Forelimb muscle (tissue), 1 donor: ENCODE measurements around the gene FBXL2. TPM values are rescaled to one million over a fixed set of nuclear protein-coding genes. Genes with fewer than 3 reads are reported as not detected.

Experiments used
- DNase-seq: peaks from one replicate; pipeline ENCODE4 v3.0.0-alpha.2; 2013; ENCODE audit warnings: low read depth
- polyA plus RNA-seq: library from polyadenylated mRNA; unstranded; fragments of 120-200 nt; gene quantifications from one replicate; pipeline ENCODE4 v1.2.1, GENCODE V29; 2013; ENCODE audit not compliant: insufficient read length

The FBXL2 gene, protein sequence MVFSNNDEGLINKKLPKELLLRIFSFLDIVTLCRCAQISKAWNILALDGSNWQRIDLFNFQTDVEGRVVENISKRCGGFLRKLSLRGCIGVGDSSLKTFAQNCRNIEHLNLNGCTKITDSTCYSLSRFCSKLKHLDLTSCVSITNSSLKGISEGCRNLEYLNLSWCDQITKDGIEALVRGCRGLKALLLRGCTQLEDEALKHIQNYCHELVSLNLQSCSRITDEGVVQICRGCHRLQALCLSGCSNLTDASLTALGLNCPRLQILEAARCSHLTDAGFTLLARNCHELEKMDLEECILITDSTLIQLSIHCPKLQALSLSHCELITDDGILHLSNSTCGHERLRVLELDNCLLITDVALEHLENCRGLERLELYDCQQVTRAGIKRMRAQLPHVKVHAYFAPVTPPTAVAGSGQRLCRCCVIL
- polyA plus RNA-seq: 7.9 TPM

DNA sequence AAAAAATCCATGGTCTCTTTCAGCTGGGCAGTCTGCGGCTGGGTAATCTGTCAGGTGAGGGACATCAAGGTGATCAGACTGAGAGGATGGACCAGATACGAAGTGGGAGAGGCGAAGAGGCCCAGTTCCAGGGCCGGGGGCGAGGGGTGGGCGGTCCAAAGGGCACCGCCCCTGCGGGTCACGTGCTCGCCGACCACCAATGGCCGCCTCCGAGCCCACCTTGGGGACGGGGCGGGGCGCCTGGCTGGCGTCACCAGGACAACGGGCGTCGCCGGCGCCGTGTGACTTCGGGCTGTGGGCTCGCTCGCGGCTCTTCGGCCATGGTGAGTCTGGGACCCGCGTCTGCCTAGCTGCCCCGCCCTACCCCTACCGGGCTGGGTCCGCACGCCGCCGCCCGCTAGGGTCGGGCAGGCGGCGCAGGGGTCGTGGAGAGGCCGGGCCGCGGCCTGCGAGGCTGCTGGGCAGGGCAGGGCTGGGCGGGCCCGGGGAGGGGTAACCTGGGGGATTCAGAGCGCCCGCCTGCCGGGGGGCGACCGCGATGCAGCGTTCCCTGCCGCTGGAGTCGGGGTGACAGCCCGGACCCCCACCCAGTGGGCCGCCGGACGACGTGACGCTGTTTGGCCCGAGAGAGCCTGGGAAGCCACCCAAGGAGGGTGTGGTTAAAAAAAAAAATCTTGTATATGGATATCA is at the start of gene FBXL2:
Gene FBXL2, plus strand, starts transcription at position 250 of the 690 bp plus-strand sequence. Its CDS starts 71 bp downstream, at position 321.
- no peak for DNase-seq

GRCh38 chr3:33229066-33229465 is 48.2 kb upstream of the FBXL2 start:
- no peak for DNase-seq

DNA sequence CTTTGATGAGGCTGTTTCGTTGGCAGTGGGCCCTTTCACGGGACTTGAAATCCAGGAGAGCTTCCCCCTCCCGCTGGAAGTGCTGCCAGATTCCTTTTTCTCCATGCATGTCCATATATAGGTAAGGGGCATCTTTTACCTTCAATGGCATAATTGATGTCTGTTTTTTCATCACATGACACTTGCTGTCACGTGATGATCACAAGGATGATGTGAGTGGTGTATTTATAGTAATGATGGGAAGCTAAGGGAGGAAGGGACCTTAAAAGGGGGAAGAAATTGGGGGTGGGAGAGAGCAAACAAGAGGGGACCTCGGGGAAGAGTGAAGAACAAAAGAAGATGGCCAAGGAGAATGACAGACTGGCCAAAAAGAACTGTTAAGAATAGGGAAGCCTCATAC is 47.3 kb upstream of the FBXL2 start:
- DNase-seq: no peak

DNA sequence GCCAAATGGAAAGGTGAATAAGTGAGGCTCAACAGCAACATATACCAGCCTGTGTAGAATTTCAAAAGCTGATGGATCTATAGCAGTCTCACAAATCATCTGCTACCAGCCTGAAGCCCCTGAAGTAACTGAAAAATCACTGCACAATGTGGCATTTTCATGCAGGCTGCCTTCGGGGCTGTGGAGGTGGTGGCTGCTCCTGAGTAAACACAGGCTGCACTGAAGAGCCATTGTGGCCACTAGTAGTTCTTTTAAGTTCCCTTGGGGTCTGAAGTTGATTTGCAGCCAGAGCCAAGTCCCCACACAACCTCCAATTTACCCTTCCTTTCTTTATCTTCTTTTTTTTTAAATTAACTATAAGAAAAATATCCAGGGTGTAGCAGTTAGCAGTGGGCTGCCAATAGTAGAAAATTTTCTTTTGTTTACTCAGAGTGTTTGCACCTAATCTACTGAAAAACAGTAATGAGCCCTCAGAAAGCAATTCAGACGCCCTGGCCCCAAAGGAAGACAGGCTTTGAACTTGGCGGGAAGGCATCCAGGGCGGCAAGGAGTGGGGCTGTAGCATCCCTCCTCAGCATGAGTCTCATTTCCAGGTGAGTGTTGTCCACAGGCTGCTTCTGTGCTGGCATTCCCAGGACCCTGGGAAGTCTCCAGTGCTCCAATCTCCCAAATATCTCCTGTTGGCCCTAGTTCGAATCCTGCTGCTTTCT is 45.3 kb upstream of the FBXL2 start:
- DNase-seq: no peak

DNA sequence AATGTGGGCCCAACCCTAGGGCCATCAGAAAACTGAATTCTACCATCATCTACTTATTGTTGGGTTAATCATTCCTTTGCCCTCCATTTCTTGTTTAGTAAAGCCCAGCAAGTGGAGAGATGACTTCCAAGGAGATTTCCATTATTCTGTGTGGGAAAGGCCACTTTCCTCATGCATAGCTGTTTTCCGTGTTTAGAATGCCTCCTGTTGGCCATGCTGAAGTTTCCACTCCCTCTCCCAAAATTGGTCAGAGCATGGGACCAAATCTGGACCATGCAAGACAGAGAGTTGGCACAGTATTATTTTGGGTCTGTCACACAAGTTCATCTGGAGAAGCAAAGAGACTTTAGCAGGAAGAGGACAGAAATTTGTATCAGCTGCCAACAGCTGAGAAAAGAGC is 43.4 kb upstream of the FBXL2 start:
- no peak for DNase-seq

DNA sequence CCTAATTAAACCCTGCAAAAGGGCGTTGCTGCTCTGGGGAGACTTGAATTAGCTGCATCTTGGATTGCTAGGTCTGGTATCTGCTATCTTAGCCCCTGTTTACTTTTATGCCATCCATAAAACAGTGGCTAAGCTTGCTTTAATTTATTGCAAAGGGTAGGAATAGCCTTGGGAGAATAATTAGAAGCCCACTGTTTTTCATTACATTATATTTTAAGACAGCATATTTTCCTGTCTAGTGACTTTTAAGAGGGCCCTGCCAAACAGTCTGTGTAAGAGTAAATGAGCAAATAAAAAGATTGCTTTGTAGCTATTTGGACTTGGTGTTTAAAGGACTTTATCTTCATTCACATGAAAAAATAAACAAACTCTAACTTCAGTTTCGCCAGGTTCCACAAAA is 41.2 kb upstream of the FBXL2 start:
- no peak for DNase-seq

- DNase-seq: no peak
These were observed 39.8 kb upstream of the FBXL2 start for GRCh38 chr3:33237439-33237838.

DNA sequence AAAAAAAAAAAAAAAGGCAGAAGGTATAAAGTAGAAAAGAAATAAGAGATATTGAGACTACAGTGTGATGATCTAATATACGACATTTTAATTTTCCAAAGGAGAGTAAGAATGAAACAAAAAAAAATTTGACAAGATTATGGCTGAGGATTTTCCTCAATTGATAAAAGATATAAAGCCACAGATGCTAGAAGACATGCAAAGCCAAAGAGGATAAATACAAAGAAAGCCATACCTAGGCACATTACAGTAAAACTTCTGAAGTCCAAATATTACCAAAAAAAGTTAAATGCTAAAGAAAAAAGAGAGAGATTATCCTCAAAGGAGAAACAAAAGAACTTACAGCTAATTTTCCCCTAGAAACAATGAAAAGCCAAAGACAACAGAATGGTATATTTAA is 38.3 kb upstream of the FBXL2 start:
- no peak for DNase-seq

DNA sequence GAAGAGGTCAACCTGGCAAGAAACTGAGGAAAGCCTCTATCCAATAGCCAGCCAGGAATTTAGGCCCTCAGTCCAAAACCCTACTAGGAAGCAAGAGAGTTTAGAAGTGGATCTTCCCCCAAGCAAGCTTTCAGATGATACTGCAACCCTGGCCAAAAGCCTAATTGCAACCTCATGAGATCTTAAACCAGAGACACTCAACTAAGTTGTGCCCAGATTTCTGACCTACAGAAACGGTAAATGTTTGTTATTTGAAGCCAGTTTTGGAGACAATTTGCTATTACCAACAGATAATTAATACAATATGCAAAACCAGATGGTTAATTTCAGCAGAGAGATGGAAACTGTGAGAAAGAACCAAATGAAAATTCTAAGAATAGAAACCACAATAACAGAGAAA is 37.0 kb upstream of the FBXL2 start:
- no peak for DNase-seq

DNA sequence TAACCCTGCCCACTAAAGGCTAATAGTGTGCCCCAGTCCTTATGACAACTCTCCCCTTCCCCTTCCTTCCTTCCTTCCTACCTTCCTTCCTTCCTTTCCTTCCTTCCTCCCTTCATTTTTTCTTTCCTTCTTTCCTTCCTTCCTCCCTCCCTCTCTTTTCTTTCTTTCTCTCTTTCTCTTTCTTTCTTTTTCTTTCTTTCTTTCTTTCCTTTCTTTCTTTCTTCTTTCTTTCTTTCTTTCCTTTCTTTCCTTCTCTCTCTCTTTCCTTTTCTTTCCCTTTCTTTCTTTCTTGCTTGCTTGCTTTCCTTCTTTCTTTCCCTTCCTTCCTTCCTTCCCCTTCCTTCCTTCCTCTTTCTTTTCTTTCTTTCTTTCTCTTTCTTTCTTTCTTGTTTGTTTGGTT is 30.5 kb upstream of the FBXL2 start:
- DNase-seq: no peak

DNA sequence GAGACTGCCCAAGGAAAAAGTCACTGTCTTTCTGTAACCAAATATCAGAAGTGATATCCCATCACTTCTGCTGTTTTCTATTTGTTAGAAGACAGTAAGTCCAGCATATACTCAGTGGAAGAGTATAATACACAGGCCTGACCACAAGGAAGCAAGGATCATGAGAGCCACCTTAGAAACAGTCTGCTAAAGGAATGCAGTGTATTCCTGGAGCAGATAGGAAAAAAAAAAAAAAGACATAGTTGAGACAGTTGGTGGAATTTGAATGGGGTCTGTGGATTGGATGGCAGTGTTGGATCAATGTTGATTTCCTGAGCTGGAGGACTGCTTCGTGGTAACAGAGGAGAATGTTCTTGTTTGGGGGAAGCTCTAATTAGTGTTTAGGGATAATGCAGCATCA is 26.5 kb upstream of the FBXL2 start:
- no peak for DNase-seq

- no peak for DNase-seq
These were observed 21.0 kb upstream of the FBXL2 start for GRCh38 chr3:33256249-33256648.

DNA sequence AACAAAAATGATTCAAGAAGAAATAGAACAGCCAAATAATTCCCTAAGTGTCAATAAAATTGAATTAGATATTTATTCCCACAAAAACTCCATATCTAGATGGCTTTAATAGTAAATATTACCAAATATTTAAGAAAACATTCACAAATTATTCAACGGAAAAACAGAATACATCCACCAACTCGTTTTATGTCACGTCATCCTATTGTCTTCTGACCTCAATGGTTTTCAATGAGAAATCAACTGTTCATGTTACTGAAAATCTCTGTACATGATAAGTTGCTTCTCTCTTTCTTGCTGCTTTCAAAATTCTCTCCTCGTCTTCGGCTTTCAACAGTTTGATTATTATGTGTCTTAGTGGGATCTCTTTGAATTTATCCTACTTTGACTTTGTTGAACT is 17.1 kb upstream of the FBXL2 start:
- no peak for DNase-seq

- DNase-seq: no peak
These were observed 7.9 kb upstream of the FBXL2 start for GRCh38 chr3:33269385-33269784.

GRCh38 chr3:33271324-33271723 is 5.9 kb upstream of the FBXL2 start:
- no peak for DNase-seq

DNA sequence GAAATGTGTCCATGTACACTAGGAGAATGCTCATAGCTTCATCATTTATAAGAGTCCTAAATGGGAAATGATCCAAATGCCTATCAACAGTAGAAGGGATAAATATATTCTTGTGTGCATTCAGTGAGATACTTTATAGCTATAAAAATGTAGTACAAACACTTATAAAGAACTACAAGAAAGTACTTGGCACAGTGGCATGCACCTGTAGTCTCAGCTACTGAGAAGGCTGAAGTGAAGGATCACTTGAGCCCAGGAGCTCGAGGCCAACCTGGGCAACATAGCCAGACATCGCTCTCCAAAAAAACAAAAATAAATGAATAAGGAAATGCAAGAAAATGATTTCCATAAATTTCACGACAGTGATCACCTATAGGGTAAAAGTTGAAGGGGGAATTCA is 3.6 kb upstream of the FBXL2 start:
- DNase-seq: no peak

- DNase-seq: no peak
These were observed 921 bp downstream of the FBXL2 start for GRCh38 chr3:33278163-33278562.

DNA sequence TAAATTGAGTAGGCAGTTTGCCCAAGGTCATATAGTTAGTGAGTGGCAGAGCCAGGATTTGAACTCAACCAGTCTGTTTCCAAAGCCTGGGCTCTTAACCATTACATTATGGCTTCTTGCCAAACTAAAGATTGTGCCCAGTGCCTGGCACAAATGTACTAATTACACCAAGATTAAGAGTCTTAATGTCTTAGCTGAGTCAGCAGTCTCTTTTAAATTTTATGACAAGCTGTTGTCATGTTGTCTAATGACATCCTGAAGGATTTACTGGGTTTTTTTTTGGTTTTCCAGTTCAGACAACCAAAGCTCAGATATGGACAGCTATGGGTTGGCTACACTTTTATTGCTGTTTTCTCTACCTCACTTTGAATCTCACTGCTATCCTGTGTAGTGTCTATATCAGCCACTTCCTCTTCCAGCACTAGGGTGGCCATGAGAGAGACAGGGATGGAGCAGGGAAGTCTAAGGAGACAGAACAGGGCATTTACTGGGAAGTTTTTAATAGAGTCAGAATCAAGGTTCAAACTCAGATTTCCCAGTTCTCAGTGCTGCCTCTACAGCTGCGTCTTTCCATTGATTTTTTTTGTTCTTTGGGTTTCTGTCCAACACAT is 10.5 kb downstream of the FBXL2 start:
- DNase-seq: no peak

DNA sequence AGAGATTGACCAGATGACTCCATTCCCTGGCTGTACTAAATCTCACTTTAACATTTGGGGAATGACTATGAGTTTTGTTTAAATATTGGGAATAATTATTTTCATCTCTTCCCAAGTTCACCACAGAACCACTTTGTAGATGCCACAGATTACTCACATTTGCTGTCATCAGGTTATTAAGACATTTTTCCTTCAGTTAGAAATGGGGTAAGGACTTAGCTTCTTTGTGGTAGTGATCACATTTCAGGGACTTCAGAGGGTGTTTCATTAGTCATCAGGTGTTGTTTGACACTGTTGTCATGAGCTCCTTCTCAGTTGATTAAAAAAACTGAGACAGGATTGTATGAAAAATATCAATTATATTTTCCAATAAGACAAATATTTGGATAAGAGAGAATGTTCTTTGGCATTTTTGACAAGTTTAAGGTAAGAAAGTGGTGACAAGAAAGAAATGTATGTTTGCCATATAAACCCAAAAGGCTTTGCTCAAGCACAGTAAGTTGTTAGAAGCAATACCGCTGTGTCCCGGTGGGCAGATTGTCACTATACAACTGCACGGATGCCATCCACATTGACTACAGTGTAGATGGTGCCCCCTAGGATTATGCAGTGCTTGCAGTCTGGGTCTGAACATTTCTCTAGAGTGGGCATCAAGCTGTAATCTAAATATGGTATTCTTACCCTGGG is 22.3 kb downstream of the FBXL2 start:
- no peak for DNase-seq

DNA sequence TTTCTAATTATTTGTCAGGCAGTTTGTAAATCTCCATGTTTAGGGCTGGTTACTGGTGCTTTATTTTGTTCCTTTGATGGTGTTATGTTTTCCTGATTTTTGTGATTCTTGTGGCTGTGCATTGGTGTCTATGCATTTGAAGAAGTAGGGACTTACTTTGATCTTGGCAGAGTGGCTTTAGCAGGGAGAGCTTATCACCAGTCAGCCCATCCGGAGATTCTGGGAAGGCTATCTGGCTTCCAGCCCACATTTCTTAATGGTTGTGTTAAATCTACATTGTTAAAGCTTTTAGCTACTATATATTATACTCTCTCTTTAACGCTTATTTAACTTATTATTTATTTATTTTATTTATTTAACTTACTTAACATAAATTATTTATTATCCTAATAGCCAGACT is 35.1 kb downstream of the FBXL2 start:
- no peak for DNase-seq

DNA sequence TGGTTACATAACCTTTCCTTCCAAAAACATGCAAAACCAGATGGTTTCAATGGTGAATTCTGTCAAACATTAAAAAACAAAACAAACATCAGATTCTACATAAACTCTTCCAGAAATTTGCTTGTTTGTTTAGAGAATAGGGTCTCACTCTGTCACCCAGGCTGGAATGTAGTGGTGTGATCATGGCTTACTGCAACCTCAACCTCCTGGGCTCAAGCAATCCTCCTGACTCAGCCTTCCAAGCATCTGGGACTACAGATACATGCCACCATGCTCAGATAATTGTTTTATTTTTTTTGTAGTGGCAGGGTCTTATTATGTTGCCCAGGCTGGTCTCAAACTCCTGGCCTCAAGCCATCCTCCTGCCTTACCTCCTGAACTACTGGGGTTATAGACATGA is 36.1 kb downstream of the FBXL2 start:
- DNase-seq: no peak

DNA sequence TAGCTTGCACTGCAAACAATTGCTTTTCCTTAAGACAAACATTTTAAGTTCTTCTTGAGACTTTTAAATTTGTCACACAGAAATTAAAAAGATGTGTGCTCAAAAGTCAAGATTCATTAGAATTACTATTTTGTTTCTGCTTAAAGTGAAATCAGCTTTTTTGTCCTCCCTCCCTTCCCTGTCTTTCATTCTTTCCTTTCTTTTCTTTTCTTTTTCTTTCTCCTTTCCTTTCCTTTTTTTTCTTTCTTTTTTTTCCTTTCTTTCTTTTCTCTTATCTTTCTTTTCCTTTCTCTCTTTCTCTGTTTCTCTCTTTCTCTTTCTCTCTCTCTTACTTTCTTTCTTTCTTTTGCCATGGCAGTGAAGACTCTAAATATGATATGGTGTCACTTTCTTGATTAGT is 37.8 kb downstream of the FBXL2 start:
- DNase-seq: no peak
